Tongue (tissue), 2 donors: Measurements from ENCODE around the gene CLDN34. TPM values are rescaled to one million over a fixed set of nuclear protein-coding genes. Genes with fewer than 3 reads are reported as not detected.

Source experiments
- DNase-seq: peaks from one replicate; pipeline ENCODE4 v3.0.0-alpha.2; 2015
- total RNA-seq: library from RNA; depleted of rRNA; stranded (reverse); fragments of >200 nt; gene quantifications from one replicate; pipeline ENCODE4 v1.2.3, GENCODE V29; 2014

Gene CLDN34
- total RNA-seq = not detected

DNA sequence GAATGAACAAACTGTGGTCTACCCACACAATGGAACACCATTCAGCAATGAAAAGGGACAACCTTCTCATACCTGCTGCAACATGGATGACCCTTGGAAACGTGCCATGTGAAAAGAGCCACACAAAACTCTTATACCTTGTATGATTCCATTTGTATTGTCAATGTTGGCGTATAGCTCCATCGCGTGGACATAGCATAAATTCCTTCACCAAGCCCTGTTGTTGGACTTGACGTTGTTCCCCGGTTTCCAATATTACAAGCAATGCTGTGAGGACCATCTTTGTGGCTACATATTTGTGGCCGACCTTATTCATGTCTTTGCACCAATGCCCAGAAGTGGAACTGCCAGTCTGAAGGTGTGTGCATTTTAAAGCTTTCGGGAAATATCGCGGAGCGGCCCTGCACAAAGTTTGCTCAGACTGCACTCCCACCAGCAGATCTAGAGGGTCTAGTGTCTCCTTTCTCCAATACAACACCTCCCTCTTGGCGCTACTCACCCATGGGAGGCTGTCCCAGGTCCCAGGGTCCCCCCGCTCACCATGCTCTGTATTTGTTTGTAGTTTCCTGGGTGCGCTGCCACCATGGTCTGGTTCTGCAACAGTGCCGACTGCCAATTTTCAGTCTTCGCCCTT, at the start of gene CLDN34:
Gene CLDN34, plus strand, starts transcription at position 584 of the 634 bp plus-strand sequence. Its CDS starts 0 bp downstream, at position 584.
- DNase-seq = no peak

DNA sequence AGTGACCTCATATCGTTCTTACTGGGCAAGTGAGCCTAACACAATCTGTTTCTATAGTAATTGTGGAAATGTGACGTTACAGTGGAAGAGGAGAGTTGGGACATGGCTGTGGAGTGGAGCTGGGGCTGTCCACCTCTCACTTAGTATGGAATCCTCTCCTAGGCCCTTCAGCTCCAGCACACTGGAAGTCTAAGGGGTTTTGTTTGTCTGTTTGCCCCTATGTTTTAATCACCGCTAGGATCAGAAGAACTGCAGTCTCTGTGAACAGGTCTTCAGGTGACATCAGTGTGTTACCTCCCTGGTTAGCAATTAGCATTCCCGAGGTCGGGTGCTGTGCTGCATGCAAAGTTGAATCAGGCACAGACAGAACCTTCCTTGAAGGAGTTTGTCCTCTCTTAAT, 49.3 kb upstream of the CLDN34 start:
- DNase-seq = no peak

- no peak for DNase-seq
These were observed 47.5 kb upstream of the CLDN34 start for GRCh38 chrX:9919632-9920172.

- DNase-seq = no peak
These were observed 45.8 kb upstream of the CLDN34 start for GRCh38 chrX:9921407-9921806.

DNA sequence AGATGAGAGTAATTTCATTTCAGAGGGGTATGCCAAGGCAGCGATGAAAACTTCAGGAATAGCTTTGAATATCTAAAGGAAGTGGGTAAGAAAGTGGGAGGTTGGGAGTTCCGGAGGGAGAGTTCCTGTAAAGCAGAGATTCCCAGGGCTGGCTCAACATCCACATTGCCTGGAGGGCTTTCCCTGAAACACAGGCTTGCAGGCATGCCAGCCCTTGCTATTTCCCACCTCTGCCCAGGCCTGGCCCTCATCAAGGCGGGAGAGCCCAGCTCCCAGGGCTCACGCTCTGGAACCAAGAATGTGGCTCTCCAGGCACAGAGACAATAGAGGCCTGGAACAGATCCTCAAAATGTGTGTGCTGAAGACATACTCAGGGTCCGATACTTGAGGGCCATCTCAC, 43.8 kb upstream of the CLDN34 start:
- no peak for DNase-seq

- DNase-seq = no peak
These were observed 41.2 kb upstream of the CLDN34 start for GRCh38 chrX:9926002-9926401.

- peak; percentile 71 for DNase-seq
These were observed 39.3 kb upstream of the CLDN34 start for GRCh38 chrX:9927698-9928482.

GRCh38 chrX:9935436-9935835, 31.7 kb upstream of the CLDN34 start:
- DNase-seq = no peak

DNA sequence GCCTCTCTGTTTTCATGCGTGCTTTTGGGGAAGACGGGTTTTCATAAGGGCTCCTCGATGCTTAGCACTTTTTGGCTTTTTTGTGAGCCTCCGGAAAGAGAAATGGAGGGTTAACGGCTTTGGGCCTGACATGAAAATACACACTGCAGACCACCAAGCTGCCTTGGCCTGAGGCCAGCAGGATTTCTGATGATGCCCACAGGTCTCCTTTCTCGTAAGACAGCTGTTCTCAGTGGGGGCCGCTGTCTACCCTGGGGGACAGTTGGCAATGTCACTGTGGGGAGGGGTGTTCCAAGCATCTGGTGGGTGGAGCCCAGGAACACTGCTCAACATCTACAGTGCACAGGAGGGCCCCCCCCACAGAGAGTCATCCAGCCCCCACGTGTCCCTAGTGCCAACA, 29.4 kb upstream of the CLDN34 start:
- peak; percentile 14 for DNase-seq

DNA sequence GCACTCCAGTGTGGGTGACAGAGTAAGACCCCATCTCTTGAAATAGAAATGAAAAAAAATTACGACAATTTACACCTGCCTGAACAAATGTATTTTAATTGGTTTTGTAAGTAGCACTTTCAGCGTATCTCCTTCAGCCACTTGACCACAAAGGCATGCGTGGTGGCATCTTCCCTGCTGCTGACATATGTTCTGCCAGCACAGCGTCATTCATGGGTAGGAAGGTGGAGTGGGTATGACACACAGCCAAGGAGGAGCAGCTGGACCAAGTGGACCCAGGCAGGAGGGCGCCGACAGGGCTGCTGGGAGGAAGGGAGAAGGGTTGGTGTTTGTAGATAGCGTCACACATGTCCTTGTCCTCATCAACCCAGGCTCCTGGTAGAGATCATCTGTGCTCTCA, 28.6 kb upstream of the CLDN34 start:
- peak; percentile 11 for DNase-seq

DNA sequence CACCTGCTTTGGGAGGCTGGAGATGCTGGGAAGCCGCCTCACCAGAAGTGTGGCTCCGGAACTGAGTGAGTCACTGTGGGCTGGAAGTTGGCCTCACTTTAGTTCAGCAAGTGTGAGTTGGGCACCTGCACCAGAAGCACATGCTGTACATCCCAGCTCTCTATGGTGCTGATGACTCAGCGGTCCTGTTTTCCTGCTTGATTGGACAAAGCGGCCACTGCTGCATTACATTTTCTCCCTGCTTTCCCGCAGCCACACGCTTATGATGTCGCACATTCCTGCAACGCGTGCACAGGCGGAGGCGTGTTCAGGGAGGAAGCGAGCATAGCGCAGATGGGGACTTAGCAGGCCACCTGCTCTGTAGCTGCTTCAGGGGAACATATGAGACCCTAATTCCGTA, 26.7 kb upstream of the CLDN34 start:
- peak; percentile 38 for DNase-seq

DNA sequence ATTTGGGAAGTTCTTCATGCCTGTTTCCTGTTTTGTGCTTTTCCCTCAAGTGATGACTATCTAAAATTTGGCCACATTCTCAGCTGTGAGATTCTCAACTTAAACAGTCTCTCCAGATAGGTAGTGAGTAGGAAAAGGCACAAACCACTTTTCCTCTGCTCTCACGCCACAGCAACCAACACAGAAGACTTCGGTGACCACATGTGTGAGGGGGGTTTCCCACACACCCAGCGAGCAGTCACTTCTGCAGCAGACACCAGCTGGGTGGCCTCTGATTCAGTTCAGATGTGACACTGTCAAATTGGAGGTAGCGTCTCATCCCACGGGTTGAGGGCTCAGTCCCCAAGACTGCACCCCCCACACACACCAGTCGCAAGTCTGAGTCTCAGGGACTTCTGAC, 25.1 kb upstream of the CLDN34 start:
- DNase-seq = no peak

GRCh38 chrX:9943420-9943819, 23.7 kb upstream of the CLDN34 start:
- no peak for DNase-seq

- peak; percentile 35 for DNase-seq
These were observed 19.9 kb upstream of the CLDN34 start for GRCh38 chrX:9947131-9947794.

- DNase-seq = peak; percentile 37
These were observed 18.8 kb upstream of the CLDN34 start for GRCh38 chrX:9948406-9948805.

- no peak for DNase-seq
These were observed 14.9 kb upstream of the CLDN34 start for GRCh38 chrX:9952300-9952699.

DNA sequence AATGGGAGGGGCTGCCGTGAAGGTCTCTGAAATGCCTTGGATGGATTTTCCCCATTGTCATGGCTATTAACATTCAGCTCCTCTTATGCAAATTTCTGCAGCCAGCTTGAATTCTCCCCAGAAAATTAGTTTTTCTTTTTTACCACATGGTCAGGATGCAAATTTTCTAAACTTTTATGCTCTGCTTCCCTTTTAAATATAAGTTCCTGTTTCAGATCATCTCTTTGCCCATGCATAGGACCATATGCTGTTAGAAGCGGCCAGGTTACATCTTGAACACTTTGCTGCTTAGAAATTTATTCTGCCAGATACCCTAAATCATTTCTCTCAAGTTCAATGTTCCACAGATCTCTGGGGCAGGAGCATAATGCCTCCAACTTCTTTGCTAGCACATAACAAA, 13.8 kb upstream of the CLDN34 start:
- no peak for DNase-seq

DNA sequence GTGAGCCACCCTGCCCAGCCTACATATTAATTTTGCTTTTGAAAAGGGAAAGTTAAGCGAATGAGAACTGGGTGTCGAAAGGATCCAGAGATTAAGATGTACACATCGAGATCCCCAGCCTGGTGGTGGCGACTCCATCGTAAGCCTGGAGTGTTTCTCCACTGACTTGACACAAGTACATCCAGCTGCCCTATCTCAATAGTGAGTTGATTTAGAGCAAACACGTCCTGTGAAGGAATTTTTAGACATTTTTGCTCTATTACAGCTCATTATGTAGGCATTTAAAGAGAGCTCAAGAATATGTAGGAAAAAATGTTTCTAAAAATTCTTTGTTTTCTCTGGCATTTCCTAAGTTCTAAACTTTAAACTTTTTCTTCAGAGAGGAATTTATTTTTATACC, 11.7 kb upstream of the CLDN34 start:
- no peak for DNase-seq

- DNase-seq = no peak
These were observed 9.4 kb upstream of the CLDN34 start for GRCh38 chrX:9957743-9958142.

DNA sequence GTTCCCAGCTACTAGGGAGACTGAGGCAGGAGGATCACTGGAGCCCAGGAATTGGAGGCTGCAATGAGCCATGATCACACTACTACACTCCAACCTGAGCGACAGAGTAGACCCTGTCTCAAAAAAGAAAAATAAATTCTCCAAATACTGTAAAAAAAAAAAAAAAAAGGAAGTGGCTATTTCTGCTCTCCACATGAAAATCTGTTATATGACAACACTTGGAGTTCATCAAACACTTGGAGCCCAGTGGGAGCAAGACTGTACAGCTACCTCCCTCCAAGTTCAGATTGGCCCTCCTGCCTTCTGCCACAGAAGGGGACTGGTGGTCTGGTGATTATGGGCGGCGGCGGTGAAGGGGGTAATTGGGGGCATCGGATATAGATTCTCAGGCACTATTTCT, 9.0 kb upstream of the CLDN34 start:
- DNase-seq = no peak

DNA sequence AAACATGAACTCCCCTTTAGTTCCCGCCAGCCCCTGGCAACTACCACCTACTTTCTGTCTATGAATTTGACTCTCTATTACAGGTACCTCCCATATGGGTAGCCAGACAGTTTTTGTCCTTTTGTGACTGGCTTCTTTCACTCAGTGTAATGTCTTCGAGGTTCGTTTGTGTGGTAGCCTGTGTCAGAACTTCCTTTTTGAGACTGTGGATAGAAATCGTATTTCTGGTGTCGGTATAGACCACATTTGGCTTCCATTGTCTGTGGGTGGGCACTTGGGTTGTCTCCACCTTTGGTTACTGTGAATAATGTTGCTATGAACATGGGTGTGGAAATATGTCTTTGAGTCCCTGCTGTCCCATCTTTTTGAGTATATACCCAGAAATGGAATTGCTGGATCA, 5.4 kb upstream of the CLDN34 start:
- no peak for DNase-seq

DNA sequence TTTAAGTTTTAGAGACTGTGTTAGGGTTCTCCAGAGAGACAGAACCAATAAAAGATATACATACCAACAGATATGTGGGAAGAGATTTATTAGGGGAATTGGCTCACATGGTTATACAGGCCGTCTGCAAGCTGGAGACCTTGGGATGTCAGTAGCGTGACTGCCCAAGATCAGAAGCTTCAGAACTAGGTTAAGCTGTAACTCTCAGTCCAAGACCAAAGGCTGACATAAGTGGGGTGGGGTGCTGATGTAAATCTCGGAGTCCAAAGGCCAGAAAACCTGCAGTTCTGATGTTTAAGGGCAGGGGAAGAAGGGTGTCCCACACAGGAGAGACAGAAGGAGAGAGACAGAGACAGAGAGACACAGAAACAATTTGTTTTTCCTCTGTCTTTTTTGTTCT, 10.5 kb downstream of the CLDN34 start:
- no peak for DNase-seq

DNA sequence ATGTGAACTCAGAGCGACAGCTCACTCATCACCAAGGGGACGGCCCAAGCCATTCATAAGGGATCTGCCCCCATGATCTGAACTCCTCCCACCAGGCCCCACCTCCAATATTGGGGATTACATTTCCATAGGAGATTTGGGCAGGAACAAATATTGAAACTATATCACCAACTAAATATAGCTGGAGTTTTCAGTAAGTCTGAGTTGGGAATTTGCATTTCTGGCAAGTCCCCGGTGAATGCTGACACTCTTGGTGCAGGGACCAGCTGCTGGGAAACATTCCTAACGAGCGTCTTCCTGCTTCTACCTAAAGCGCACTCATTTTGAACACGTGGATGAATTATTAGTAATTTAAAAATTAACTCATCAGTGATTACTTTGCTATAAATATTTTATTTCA, 13.2 kb downstream of the CLDN34 start:
- DNase-seq = no peak
